Calu3 (cell line): ENCODE data around the gene SLC5A6. TPM values are rescaled to one million over a fixed set of nuclear protein-coding genes. Genes with fewer than 3 reads are reported as not detected.

ENCODE experiments used
- BruUV-seq: library from RNA; stranded (reverse); fragments of 400-500 nt; replicated peaks from 2 replicates; lab custom pipeline; 2021; lab: Mats Ljungman, UMichigan
- CTCF ChIA-PET: fragments of 300-600 bp; sonication (Branson Sonifier 250); formaldehyde crosslinking; loops from one replicate; lab custom pipeline; 2022; ENCODE audit warnings: antibody characterized with exemption; lab: Charles Lee
- DNase-seq: peaks from one replicate; pipeline ENCODE4 v3.0.0; 2022
- H3K27ac Mint-ChIP-seq: one replicate; pipeline ENCODE4 v1.8.0; 2022; ENCODE audit warnings: mixed read lengths; ENCODE audit not compliant: unreplicated experiment
- H3K27me3 Mint-ChIP-seq: one replicate; pipeline ENCODE4 v1.8.0; 2022; ENCODE audit warnings: mixed read lengths; ENCODE audit not compliant: unreplicated experiment
- H3K36me3 Mint-ChIP-seq: one replicate; pipeline ENCODE4 v1.8.0; 2022; ENCODE audit warnings: mild to moderate bottlenecking, moderate library complexity, mixed read lengths; ENCODE audit not compliant: insufficient read depth, unreplicated experiment
- H3K4me1 Mint-ChIP-seq: one replicate; pipeline ENCODE4 v1.8.0; 2022; ENCODE audit warnings: mild to moderate bottlenecking, low read depth, mixed read lengths; ENCODE audit not compliant: unreplicated experiment
- H3K4me3 Mint-ChIP-seq: one replicate; pipeline ENCODE4 v1.8.0; 2022; ENCODE audit warnings: mild to moderate bottlenecking, low read depth, moderate library complexity, mixed read lengths; ENCODE audit not compliant: unreplicated experiment
- H3K9me3 Mint-ChIP-seq: one replicate; pipeline ENCODE4 v1.8.0; 2022; ENCODE audit warnings: low read depth, mixed read lengths; ENCODE audit not compliant: unreplicated experiment
- intact Hi-C: fragments of 100-400 bp; cut with micrococcal nuclease; formaldehyde crosslinking; loops from one replicate; pipeline ENCODE4 v1.10.0; 2022; ENCODE audit not compliant: unreplicated experiment
- total RNA-seq: library from RNA; stranded (reverse); gene quantifications from 2 replicates; pipeline ENCODE4 v1.2.3, GENCODE V29; 2022
- TF ChIP-seq, protein P1 (sequence below): fragments of 200-600 bp; IDR thresholded peaks from one replicate; pipeline ENCODE4 v1.8.0; 2022; ENCODE audit warnings: antibody characterized with exemption; ENCODE audit not compliant: unreplicated experiment

The SLC5A6 gene
- total RNA-seq, 1 experiment from 2014 or later = 39.6 TPM

- Mint-ChIP-seq H3K27ac (peak overlapping the region; percentile 36), H3K9me3 (no peaks in the 10 kb centered on the region), H3K36me3 (peaks cover 50% of the 10 kb centered on the region), H3K27me3 (peaks cover 32% of the 10 kb centered on the region), H3K4me3 (no peak overlapping the region), H3K4me1 (no peaks in the 10 kb centered on the region)
- BruUV-seq = no TSS peak
- TF ChIP-seq, protein P1, sequence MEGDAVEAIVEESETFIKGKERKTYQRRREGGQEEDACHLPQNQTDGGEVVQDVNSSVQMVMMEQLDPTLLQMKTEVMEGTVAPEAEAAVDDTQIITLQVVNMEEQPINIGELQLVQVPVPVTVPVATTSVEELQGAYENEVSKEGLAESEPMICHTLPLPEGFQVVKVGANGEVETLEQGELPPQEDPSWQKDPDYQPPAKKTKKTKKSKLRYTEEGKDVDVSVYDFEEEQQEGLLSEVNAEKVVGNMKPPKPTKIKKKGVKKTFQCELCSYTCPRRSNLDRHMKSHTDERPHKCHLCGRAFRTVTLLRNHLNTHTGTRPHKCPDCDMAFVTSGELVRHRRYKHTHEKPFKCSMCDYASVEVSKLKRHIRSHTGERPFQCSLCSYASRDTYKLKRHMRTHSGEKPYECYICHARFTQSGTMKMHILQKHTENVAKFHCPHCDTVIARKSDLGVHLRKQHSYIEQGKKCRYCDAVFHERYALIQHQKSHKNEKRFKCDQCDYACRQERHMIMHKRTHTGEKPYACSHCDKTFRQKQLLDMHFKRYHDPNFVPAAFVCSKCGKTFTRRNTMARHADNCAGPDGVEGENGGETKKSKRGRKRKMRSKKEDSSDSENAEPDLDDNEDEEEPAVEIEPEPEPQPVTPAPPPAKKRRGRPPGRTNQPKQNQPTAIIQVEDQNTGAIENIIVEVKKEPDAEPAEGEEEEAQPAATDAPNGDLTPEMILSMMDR = no peak
- CTCF ChIA-PET = no interaction called here
- intact Hi-C loops = no loop called here
- no peak for DNase-seq
Observed at GRCh38 chr2:27245116-27245515, 33.0 kb upstream of the SLC5A6 start.

DNA sequence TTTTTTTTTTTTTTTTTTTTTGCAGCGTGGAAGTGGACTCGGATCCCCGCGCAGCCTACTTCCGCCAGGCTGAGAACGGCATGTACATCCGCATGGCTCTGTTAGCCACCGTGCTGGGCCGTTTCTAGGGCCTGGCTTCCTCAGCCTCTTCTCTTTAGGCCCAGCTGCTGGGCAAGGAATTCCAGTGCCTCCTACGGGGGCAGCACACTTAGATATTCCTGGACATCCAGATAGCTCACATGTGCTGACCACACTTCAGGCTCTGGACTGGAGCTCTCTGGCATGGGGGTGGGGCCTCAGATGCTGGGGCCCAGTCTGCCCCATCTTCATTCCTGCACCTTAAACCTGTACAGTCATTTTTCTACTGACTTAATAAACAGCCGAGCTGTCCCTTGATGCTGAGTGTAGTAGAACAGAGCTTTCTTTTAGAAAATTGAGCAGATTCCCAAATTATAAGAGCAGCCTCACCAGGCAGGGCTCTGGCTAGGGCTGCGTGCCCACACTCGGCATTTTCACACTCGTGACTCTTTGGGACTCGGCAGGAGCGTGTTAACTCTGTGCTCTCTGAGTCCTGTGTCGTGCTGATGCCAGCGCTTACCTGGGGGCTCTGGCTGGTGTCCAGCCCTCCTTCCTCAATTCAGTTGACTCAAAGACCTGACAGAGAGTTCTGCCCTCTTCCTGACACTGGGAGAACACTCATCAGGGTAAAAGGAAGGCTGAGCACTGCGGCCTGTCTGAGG, 31.5 kb upstream of the SLC5A6 start:
- H3K4me3 Mint-ChIP-seq = no peak overlapping the region

DNA sequence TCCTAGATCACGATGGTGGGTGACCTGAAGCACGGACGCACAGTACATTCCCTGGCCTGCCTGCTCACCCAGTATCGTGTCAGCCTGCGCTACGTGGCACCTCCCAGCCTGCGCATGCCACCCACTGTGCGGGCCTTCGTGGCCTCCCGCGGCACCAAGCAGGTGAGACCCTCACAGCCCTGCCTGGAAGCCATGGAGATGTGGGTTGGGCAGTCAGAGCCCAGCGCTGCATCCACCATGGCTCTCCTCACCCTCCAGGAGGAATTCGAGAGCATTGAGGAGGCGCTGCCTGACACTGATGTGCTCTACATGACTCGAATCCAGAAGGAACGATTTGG, 30.5 kb upstream of the SLC5A6 start:
- H3K27me3 Mint-ChIP-seq = peaks cover 7% of the 10 kb centered on the region
- H3K4me3 Mint-ChIP-seq = no peak overlapping the region
- intact Hi-C loops = no loop called here
- no peak for DNase-seq
- peaks cover 33% of the 10 kb centered on the region for H3K36me3 Mint-ChIP-seq
- H3K4me1 Mint-ChIP-seq = no peaks in the 10 kb centered on the region
- BruUV-seq = no TSS peak
- TF ChIP-seq, protein P1 = no peak
- no peaks in the 10 kb centered on the region for H3K9me3 Mint-ChIP-seq
- CTCF ChIA-PET = interaction anchor here (0.6 kb wide), 1 partner anchor 21 kb away, joined by 10 read pairs; no protein-coding TSS in a partner anchor
- no peak overlapping the region for H3K27ac Mint-ChIP-seq

More for the DNA sequence above, 31.5 kb upstream of the SLC5A6 start:
- no peak for DNase-seq
- H3K4me1 Mint-ChIP-seq = no peaks in the 10 kb centered on the region
- TF ChIP-seq, protein P1 = no peak
- no peak overlapping the region for H3K27ac Mint-ChIP-seq
- intact Hi-C loops = no loop called here
- no peaks in the 10 kb centered on the region for H3K9me3 Mint-ChIP-seq
- no TSS peak for BruUV-seq
- CTCF ChIA-PET = interaction anchor here (0.6 kb wide), 1 partner anchor 22 kb away, joined by 10 read pairs; no protein-coding TSS in a partner anchor
- H3K36me3 Mint-ChIP-seq = peaks cover 42% of the 10 kb centered on the region
- H3K27me3 Mint-ChIP-seq = peaks cover 17% of the 10 kb centered on the region

DNA sequence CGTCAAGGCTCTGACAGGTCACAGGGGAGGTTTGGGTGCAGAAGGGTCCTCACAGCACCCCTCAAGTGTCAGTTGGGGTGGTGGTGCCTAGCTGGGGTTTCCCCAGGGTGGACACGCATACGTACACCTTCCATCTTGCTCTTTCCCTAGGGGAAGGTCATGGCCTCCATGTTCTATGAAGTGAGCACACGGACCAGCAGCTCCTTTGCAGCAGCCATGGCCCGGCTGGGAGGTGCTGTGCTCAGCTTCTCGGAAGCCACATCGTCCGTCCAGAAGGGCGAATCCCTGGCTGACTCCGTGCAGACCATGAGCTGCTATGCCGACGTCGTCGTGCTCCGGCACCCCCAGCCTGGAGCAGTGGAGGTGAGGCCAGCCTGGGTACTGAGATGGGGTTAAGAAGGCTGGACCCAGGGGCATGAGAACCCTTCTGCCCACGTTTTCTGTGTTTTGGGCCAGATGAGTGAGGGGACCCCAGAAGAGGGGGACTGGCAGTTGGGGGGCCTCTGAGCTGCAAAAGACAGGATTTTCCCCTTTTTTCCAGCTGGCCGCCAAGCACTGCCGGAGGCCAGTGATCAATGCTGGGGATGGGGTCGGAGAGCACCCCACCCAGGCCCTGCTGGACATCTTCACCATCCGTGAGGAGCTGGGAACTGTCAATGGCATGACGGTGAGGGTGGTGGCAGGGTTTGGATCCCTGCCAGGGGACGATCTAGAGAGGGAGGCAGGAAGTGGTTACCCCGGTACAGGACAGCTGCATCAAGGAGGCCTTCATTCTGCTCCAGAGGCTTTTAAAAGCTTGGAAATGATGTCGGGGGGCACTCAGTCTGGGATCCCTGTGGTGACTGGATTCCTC, 29.9 kb upstream of the SLC5A6 start:
- H3K27ac Mint-ChIP-seq = no peak overlapping the region
- H3K4me1 Mint-ChIP-seq = no peaks in the 10 kb centered on the region
- H3K9me3 Mint-ChIP-seq = no peaks in the 10 kb centered on the region
- BruUV-seq = no TSS peak
- H3K36me3 Mint-ChIP-seq = peaks cover 34% of the 10 kb centered on the region
- peaks cover under 1% of the 10 kb centered on the region for H3K27me3 Mint-ChIP-seq
- intact Hi-C loops = no loop called here
- no peak for DNase-seq
- H3K4me3 Mint-ChIP-seq = no peak overlapping the region
- CTCF ChIA-PET = no interaction called here
- TF ChIP-seq, protein P1 = no peak
